Measurements from ENCODE around the gene CNN3. TPM values are rescaled to one million over a fixed set of nuclear protein-coding genes. Genes with fewer than 3 reads are reported as not detected.

The CNN3 gene
- total RNA-seq, 1 donor = 316 TPM

DNA sequence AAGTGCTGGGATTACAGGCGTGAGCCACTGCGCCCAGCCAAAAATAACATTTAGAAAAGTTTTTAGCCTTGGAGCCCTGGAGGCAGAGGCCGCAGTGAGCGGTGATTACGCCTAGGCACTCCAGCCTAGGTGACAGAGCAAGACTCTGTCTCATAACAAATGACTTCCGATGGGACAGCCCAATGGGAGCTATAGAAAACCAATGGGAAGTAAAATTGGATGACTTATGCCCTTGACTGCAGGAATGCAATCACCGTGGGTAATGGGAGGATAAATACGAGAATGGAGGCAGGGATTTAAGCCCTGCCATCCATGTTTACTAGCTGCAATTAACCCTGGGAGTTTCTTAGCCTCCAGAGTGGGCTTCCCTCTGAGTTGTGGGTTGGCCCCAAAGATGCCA is 37.0 kb upstream of the CNN3 start:
- peaks cover 8% of the 10 kb centered on the region for H3K4me1 ChIP-seq (ENCODE audit: insufficient read depth, low read length)
- H2AFZ ChIP-seq (ENCODE audit: low read length) = no peak overlapping the region
- no peak overlapping the region for H3K4me3 ChIP-seq (ENCODE audit: insufficient read depth, low read length)
- no peaks in the 10 kb centered on the region for H4K20me1 ChIP-seq (ENCODE audit: insufficient read depth, low read length)
- no peak overlapping the region for H3K4me2 ChIP-seq (ENCODE audit: insufficient read depth, low read length)
- H3K27ac ChIP-seq (ENCODE audit: low read depth, low read length) = no peak overlapping the region
- H3K79me2 ChIP-seq (ENCODE audit: insufficient read depth, low read length) = no peaks in the 10 kb centered on the region
- no peaks in the 10 kb centered on the region for H3K27me3 ChIP-seq (ENCODE audit: insufficient read depth, low read length)
- H3K36me3 ChIP-seq (ENCODE audit: insufficient read depth, low read length) = no peaks in the 10 kb centered on the region
- no peak for TF ChIP-seq CTCF (IDR thresholded peaks at IDR 0.05; ENCODE audit: extremely low read depth, low read depth, low read length)
- DNase-seq (ENCODE audit: insufficient read length, low spot score, missing footprints) = no peak
- no peaks in the 10 kb centered on the region for H3K9me3 ChIP-seq (ENCODE audit: low read depth, low read length)

- DNase-seq (ENCODE audit: insufficient read length, low spot score, missing footprints) = no peak
- Histone ChIP-seq H3K4me2 (ENCODE audit: insufficient read depth, low read length) (peak overlapping the region; percentile 94), H3K27me3 (ENCODE audit: insufficient read depth, low read length) (no peaks in the 10 kb centered on the region), H4K20me1 (ENCODE audit: insufficient read depth, low read length) (no peaks in the 10 kb centered on the region), H3K79me2 (ENCODE audit: insufficient read depth, low read length) (no peaks in the 10 kb centered on the region), H3K4me1 (ENCODE audit: insufficient read depth, low read length) (peaks cover 8% of the 10 kb centered on the region), H3K36me3 (ENCODE audit: insufficient read depth, low read length) (no peaks in the 10 kb centered on the region), H3K27ac (ENCODE audit: low read depth, low read length) (peak overlapping the region; percentile 79), H3K4me3 (ENCODE audit: insufficient read depth, low read length) (peak overlapping the region; percentile 75), H3K9me3 (ENCODE audit: low read depth, low read length) (no peaks in the 10 kb centered on the region), H2AFZ (ENCODE audit: low read length) (peak overlapping the region; percentile 96)
- no peak for TF ChIP-seq CTCF (IDR thresholded peaks at IDR 0.05; ENCODE audit: extremely low read depth, low read depth, low read length)
These were observed 35.7 kb upstream of the CNN3 start for GRCh38 chr1:94962409-94963265.

- no peak for DNase-seq (ENCODE audit: insufficient read length, low spot score, missing footprints)
- H3K4me2 ChIP-seq (ENCODE audit: insufficient read depth, low read length) = peak overlapping the region; percentile 94
- no peak overlapping the region for H3K4me3 ChIP-seq (ENCODE audit: insufficient read depth, low read length)
- peaks cover 8% of the 10 kb centered on the region for H3K4me1 ChIP-seq (ENCODE audit: insufficient read depth, low read length)
- no peaks in the 10 kb centered on the region for H3K79me2 ChIP-seq (ENCODE audit: insufficient read depth, low read length)
- H3K9me3 ChIP-seq (ENCODE audit: low read depth, low read length) = no peaks in the 10 kb centered on the region
- H2AFZ ChIP-seq (ENCODE audit: low read length) = peak overlapping the region; percentile 57
- H3K27ac ChIP-seq (ENCODE audit: low read depth, low read length) = no peak overlapping the region
- no peaks in the 10 kb centered on the region for H4K20me1 ChIP-seq (ENCODE audit: insufficient read depth, low read length)
- TF ChIP-seq CTCF (IDR thresholded peaks at IDR 0.05; ENCODE audit: extremely low read depth, low read depth, low read length) = no peak
- no peaks in the 10 kb centered on the region for H3K36me3 ChIP-seq (ENCODE audit: insufficient read depth, low read length)
- no peaks in the 10 kb centered on the region for H3K27me3 ChIP-seq (ENCODE audit: insufficient read depth, low read length)
These were observed 35.1 kb upstream of the CNN3 start for GRCh38 chr1:94961988-94962387.

DNA sequence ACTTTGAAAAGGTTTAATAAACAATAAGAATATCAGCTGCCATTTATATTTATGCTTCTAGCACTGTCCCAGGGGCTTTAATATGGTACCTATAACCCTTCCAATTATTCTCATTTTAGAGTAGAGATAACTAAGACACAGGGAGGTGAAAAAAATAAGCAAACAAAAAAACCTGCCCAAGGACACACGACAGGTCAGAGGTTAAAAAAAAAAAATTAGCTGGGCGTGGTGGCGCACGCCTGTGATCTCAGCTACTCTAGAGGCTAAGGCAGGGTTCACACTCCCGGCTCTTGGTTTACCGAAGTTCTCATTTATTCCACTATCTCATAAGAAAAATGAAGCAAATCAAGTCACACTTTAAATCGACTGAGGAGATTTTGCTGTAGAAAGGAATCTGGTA is 34.7 kb upstream of the CNN3 start:
- H3K4me2 ChIP-seq (ENCODE audit: insufficient read depth, low read length) = no peak overlapping the region
- TF ChIP-seq CTCF (IDR thresholded peaks at IDR 0.05; ENCODE audit: extremely low read depth, low read depth, low read length) = no peak
- no peak overlapping the region for H3K27ac ChIP-seq (ENCODE audit: low read depth, low read length)
- peak overlapping the region; percentile 57 for H2AFZ ChIP-seq (ENCODE audit: low read length)
- H3K4me3 ChIP-seq (ENCODE audit: insufficient read depth, low read length) = no peak overlapping the region
- H3K79me2 ChIP-seq (ENCODE audit: insufficient read depth, low read length) = no peaks in the 10 kb centered on the region
- H3K36me3 ChIP-seq (ENCODE audit: insufficient read depth, low read length) = no peaks in the 10 kb centered on the region
- peaks cover 8% of the 10 kb centered on the region for H3K4me1 ChIP-seq (ENCODE audit: insufficient read depth, low read length)
- DNase-seq (ENCODE audit: insufficient read length, low spot score, missing footprints) = no peak
- no peaks in the 10 kb centered on the region for H3K27me3 ChIP-seq (ENCODE audit: insufficient read depth, low read length)
- no peaks in the 10 kb centered on the region for H4K20me1 ChIP-seq (ENCODE audit: insufficient read depth, low read length)
- H3K9me3 ChIP-seq (ENCODE audit: low read depth, low read length) = no peaks in the 10 kb centered on the region

Measured in osteoblast (primary cell).